HEK293 (cell line): ENCODE data around the gene ADGRF1.

Source experiments
- REPIN1 ChIP-seq: fragments of 450-650 bp; formaldehyde crosslinking; IDR thresholded peaks from 2 replicates; pipeline ENCODE4 v1.5.1; 2017; ENCODE audit warnings: missing biosample characterization, missing genetic modification characterization, low read depth
- SCRT1 ChIP-seq: fragments of 450-650 bp; formaldehyde crosslinking; IDR thresholded peaks from 2 replicates; pipeline ENCODE4 v1.5.1; 2016; ENCODE audit warnings: missing biosample characterization, missing genetic modification characterization, borderline replicate concordance
- ZBTB20 ChIP-seq: fragments of 450-650 bp; formaldehyde crosslinking; IDR thresholded peaks from 2 replicates; pipeline ENCODE4 v1.5.1; 2016; ENCODE audit warnings: missing biosample characterization, missing genetic modification characterization
- ZBTB8A ChIP-seq: fragments of 450-650 bp; formaldehyde crosslinking; IDR thresholded peaks from 2 replicates; pipeline ENCODE4 v1.5.1; 2016; ENCODE audit warnings: missing biosample characterization, missing genetic modification characterization
- ZFHX2 ChIP-seq: fragments of 450-650 bp; formaldehyde crosslinking; conservative IDR thresholded peaks from 2 replicates; pipeline ENCODE4 v1.5.1; 2016; ENCODE audit warnings: missing biosample characterization, missing genetic modification characterization
- ZNF10 ChIP-seq: fragments of 450-650 bp; formaldehyde crosslinking; IDR thresholded peaks from 2 replicates; pipeline ENCODE4 v1.5.1; 2017; ENCODE audit warnings: missing biosample characterization, missing genetic modification characterization
- ZNF133 ChIP-seq: fragments of 450-650 bp; formaldehyde crosslinking; IDR thresholded peaks from 2 replicates; pipeline ENCODE4 v1.5.1; 2016; ENCODE audit warnings: missing biosample characterization, missing genetic modification characterization
- ZNF184 ChIP-seq: fragments of 450-650 bp; IDR thresholded peaks from 2 replicates; pipeline ENCODE4 v1.5.1; 2018; ENCODE audit warnings: missing biosample characterization, mild to moderate bottlenecking, missing genetic modification characterization
- ZNF2 ChIP-seq: fragments of 450-650 bp; formaldehyde crosslinking; IDR thresholded peaks from 2 replicates; pipeline ENCODE4 v1.5.1; 2016; ENCODE audit warnings: missing biosample characterization, missing genetic modification characterization
- ZNF391 ChIP-seq: fragments of 450-650 bp; formaldehyde crosslinking; IDR thresholded peaks from 2 replicates; pipeline ENCODE4 v1.5.1; 2016; ENCODE audit warnings: low read depth, missing biosample characterization, missing genetic modification characterization, borderline replicate concordance
- ZNF404 ChIP-seq: fragments of 450-650 bp; formaldehyde crosslinking; IDR thresholded peaks from 2 replicates; pipeline ENCODE4 v1.5.1; 2017; ENCODE audit warnings: missing biosample characterization, missing genetic modification characterization
- ZNF426 ChIP-seq: fragments of 450-650 bp; formaldehyde crosslinking; IDR thresholded peaks from 2 replicates; pipeline ENCODE4 v1.5.1; 2017; ENCODE audit warnings: missing biosample characterization, missing genetic modification characterization, mild to moderate bottlenecking, inconsistent platforms, moderate library complexity
- ZNF510 ChIP-seq: fragments of 450-650 bp; formaldehyde crosslinking; IDR thresholded peaks from 2 replicates; pipeline ENCODE4 v1.5.1; 2018; ENCODE audit warnings: mild to moderate bottlenecking, missing genetic modification characterization, missing biosample characterization; ENCODE audit not compliant: insufficient replicate concordance
- ZNF626 ChIP-seq: fragments of 450-650 bp; sonication (Bioruptor Pico); formaldehyde crosslinking; IDR thresholded peaks from 2 replicates; pipeline ENCODE4 v1.5.1; 2018; ENCODE audit warnings: missing biosample characterization, missing genetic modification characterization, inconsistent platforms
- ZNF776 ChIP-seq: fragments of 450-650 bp; formaldehyde crosslinking; IDR thresholded peaks from 2 replicates; pipeline ENCODE4 v1.5.0; 2017; ENCODE audit warnings: missing biosample characterization, missing genetic modification characterization, borderline replicate concordance
- ZSCAN23 ChIP-seq: fragments of 450-650 bp; formaldehyde crosslinking; IDR thresholded peaks from 2 replicates; pipeline ENCODE4 v1.5.1; 2016; ENCODE audit warnings: missing biosample characterization, missing genetic modification characterization
- TF ChIP-seq, protein P1 (sequence below): fragments of 450-650 bp; formaldehyde crosslinking; IDR thresholded peaks from 2 replicates; pipeline ENCODE4 v1.5.1; 2016; ENCODE audit warnings: missing biosample characterization, missing genetic modification characterization
- TF ChIP-seq, protein P2 (sequence below): fragments of 450-650 bp; formaldehyde crosslinking; IDR thresholded peaks from 2 replicates; pipeline ENCODE4 v1.5.1; 2016; ENCODE audit warnings: missing biosample characterization, missing genetic modification characterization, low read depth
- TF ChIP-seq, protein P3 (sequence below): fragments of 450-650 bp; formaldehyde crosslinking; IDR thresholded peaks from 2 replicates; pipeline ENCODE4 v1.5.1; 2016; ENCODE audit warnings: missing biosample characterization, missing genetic modification characterization
- TF ChIP-seq, protein P4 (sequence below): fragments of 450-650 bp; formaldehyde crosslinking; IDR thresholded peaks from 2 replicates; pipeline ENCODE4 v1.5.1; 2016; ENCODE audit warnings: missing biosample characterization, missing genetic modification characterization
- TF ChIP-seq, protein P5 (sequence below): fragments of 450-650 bp; formaldehyde crosslinking; IDR thresholded peaks from 2 replicates; pipeline ENCODE4 v1.5.1; 2016; ENCODE audit warnings: missing biosample characterization, missing genetic modification characterization
- TF ChIP-seq, protein P6 (sequence below): fragments of 450-650 bp; formaldehyde crosslinking; IDR thresholded peaks from 2 replicates; pipeline ENCODE4 v1.5.1; 2016; ENCODE audit warnings: missing biosample characterization, missing genetic modification characterization
- TF ChIP-seq, protein P7 (sequence below): fragments of 450-650 bp; formaldehyde crosslinking; IDR thresholded peaks from 2 replicates; pipeline ENCODE4 v1.5.1; 2017; ENCODE audit warnings: missing biosample characterization, missing genetic modification characterization

The ADGRF1 gene

DNA sequence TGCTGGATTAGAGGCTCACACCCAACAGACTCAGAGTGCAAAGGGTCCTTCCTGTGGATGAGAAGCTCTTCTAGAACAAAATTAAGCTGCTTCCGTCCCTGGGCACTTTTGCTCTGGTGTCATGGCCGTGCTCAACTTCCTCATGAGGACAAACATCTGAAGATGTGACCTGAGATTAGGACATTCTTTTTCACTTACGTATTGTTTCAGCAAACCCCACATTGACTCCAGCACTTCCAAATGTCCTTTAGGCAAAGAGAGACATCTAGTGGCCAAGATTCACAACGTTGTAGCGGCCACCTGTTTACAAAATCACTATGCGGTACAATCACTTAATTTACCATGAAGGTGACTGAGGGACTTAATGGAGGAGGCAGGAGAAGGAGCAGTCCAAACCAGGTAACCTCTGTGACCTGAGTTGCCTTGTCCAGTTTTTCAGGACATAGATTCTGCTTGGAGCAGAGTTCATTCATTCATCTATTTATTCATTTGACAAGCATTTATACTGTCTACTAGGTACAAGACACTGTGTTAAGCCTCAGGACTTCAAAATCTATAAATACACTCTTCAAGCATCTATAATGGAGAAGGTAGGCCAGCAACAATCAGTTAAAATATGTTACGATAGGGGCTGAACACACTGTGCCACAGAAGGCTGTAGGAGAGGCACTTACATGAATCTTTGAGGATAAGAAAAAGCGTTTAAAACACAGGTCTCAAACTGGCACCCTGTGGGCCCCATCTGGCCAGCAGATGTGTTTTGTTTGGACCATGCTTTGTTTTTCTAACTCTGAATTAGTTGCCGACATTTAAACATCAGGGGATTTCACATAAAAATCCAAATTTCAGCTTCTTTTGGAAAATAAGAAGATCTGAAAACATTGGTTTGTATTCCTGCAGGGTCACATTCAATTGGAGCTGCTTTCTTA lies 5.6 kb upstream of the ADGRF1 start (continued):
- TF ChIP-seq, protein P1, sequence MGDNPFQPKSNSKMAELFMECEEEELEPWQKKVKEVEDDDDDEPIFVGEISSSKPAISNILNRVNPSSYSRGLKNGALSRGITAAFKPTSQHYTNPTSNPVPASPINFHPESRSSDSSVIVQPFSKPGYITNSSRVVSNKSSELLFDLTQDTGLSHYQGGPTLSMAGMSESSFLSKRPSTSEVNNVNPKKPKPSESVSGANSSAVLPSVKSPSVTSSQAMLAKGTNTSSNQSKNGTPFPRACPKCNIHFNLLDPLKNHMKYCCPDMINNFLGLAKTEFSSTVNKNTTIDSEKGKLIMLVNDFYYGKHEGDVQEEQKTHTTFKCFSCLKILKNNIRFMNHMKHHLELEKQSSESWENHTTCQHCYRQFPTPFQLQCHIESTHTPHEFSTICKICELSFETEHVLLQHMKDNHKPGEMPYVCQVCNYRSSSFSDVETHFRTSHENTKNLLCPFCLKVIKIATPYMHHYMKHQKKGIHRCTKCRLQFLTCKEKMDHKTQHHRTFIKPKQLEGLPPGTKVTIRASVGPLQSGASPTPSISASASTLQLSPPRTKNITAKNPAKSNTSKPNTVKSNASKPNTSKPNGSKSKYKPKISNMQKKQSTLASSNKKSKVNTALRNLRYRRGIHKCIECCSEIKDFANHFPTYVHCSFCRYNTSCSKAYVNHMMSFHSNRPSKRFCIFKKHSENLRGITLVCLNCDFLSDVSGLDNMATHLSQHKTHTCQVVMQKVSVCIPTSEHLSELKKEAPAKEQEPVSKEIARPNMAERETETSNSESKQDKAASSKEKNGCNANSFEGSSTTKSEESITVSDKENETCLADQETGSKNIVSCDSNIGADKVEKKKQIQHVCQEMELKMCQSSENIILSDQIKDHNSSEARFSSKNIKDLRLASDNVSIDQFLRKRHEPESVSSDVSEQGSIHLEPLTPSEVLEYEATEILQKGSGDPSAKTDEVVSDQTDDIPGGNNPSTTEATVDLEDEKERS (tag by site-specific recombination) = 0 out of 2 replicates have a peak, but pooled peaks have one; percentile 75
- TF ChIP-seq, protein P2, sequence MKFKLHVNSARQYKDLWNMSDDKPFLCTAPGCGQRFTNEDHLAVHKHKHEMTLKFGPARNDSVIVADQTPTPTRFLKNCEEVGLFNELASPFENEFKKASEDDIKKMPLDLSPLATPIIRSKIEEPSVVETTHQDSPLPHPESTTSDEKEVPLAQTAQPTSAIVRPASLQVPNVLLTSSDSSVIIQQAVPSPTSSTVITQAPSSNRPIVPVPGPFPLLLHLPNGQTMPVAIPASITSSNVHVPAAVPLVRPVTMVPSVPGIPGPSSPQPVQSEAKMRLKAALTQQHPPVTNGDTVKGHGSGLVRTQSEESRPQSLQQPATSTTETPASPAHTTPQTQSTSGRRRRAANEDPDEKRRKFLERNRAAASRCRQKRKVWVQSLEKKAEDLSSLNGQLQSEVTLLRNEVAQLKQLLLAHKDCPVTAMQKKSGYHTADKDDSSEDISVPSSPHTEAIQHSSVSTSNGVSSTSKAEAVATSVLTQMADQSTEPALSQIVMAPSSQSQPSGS = peak; percentile 56
- TF ChIP-seq ZNF776 (tag by site-specific recombination) (no peak), ZFHX2 (tag by site-specific recombination) (no peak), ZNF184 (no peak), ZNF426 (tag by site-specific recombination) (no peak), ZNF133 (no peak), ZNF626 (tag by site-specific recombination) (no peak), ZBTB20 (0 out of 2 replicates have a peak, but pooled peaks have one; percentile 10), ZNF404 (tag by site-specific recombination) (no peak), ZBTB8A (tag by site-specific recombination) (0 out of 2 replicates have a peak, but pooled peaks have one; percentile 30), REPIN1 (tag by site-specific recombination) (no peak), ZNF510 (no peak), SCRT1 (tag by site-specific recombination) (peak; percentile 95), ZNF391 (tag by site-specific recombination) (peak; percentile 79; the same call in 1 of the 2 replicates), ZSCAN23 (tag by site-specific recombination) (no peak), ZNF10 (tag by site-specific recombination) (peak; percentile 23; the same call in 1 of the 2 replicates), ZNF2 (tag by site-specific recombination) (peak; percentile 90; the same call in 1 of the 2 replicates)
- TF ChIP-seq, protein P3, sequence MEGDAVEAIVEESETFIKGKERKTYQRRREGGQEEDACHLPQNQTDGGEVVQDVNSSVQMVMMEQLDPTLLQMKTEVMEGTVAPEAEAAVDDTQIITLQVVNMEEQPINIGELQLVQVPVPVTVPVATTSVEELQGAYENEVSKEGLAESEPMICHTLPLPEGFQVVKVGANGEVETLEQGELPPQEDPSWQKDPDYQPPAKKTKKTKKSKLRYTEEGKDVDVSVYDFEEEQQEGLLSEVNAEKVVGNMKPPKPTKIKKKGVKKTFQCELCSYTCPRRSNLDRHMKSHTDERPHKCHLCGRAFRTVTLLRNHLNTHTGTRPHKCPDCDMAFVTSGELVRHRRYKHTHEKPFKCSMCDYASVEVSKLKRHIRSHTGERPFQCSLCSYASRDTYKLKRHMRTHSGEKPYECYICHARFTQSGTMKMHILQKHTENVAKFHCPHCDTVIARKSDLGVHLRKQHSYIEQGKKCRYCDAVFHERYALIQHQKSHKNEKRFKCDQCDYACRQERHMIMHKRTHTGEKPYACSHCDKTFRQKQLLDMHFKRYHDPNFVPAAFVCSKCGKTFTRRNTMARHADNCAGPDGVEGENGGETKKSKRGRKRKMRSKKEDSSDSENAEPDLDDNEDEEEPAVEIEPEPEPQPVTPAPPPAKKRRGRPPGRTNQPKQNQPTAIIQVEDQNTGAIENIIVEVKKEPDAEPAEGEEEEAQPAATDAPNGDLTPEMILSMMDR (tag by site-specific recombination) = peak; percentile 85
- TF ChIP-seq, protein P4, sequence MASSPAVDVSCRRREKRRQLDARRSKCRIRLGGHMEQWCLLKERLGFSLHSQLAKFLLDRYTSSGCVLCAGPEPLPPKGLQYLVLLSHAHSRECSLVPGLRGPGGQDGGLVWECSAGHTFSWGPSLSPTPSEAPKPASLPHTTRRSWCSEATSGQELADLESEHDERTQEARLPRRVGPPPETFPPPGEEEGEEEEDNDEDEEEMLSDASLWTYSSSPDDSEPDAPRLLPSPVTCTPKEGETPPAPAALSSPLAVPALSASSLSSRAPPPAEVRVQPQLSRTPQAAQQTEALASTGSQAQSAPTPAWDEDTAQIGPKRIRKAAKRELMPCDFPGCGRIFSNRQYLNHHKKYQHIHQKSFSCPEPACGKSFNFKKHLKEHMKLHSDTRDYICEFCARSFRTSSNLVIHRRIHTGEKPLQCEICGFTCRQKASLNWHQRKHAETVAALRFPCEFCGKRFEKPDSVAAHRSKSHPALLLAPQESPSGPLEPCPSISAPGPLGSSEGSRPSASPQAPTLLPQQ = peak; percentile 90
- TF ChIP-seq, protein P5, sequence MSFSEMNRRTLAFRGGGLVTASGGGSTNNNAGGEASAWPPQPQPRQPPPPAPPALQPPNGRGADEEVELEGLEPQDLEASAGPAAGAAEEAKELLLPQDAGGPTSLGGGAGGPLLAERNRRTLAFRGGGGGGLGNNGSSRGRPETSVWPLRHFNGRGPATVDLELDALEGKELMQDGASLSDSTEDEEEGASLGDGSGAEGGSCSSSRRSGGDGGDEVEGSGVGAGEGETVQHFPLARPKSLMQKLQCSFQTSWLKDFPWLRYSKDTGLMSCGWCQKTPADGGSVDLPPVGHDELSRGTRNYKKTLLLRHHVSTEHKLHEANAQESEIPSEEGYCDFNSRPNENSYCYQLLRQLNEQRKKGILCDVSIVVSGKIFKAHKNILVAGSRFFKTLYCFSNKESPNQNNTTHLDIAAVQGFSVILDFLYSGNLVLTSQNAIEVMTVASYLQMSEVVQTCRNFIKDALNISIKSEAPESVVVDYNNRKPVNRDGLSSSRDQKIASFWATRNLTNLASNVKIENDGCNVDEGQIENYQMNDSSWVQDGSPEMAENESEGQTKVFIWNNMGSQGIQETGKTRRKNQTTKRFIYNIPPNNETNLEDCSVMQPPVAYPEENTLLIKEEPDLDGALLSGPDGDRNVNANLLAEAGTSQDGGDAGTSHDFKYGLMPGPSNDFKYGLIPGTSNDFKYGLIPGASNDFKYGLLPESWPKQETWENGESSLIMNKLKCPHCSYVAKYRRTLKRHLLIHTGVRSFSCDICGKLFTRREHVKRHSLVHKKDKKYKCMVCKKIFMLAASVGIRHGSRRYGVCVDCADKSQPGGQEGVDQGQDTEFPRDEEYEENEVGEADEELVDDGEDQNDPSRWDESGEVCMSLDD (tag by site-specific recombination) = peak; percentile 35; the same call in 1 of the 2 replicates
- TF ChIP-seq, protein P6, sequence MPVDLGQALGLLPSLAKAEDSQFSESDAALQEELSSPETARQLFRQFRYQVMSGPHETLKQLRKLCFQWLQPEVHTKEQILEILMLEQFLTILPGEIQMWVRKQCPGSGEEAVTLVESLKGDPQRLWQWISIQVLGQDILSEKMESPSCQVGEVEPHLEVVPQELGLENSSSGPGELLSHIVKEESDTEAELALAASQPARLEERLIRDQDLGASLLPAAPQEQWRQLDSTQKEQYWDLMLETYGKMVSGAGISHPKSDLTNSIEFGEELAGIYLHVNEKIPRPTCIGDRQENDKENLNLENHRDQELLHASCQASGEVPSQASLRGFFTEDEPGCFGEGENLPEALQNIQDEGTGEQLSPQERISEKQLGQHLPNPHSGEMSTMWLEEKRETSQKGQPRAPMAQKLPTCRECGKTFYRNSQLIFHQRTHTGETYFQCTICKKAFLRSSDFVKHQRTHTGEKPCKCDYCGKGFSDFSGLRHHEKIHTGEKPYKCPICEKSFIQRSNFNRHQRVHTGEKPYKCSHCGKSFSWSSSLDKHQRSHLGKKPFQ (tag by site-specific recombination) = no peak
- TF ChIP-seq, protein P7, sequence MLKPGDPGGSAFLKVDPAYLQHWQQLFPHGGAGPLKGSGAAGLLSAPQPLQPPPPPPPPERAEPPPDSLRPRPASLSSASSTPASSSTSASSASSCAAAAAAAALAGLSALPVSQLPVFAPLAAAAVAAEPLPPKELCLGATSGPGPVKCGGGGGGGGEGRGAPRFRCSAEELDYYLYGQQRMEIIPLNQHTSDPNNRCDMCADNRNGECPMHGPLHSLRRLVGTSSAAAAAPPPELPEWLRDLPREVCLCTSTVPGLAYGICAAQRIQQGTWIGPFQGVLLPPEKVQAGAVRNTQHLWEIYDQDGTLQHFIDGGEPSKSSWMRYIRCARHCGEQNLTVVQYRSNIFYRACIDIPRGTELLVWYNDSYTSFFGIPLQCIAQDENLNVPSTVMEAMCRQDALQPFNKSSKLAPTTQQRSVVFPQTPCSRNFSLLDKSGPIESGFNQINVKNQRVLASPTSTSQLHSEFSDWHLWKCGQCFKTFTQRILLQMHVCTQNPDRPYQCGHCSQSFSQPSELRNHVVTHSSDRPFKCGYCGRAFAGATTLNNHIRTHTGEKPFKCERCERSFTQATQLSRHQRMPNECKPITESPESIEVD (tag by site-specific recombination) = no peak
